ENCODE results near the gene COMMD4.
A peak's percentile ranks its signal among the peaks of the same experiment; 100 is the strongest.
"Not testable (repeated sequence)": the region's sequence is repeated elsewhere in the genome, so short reads cannot be mapped to it uniquely, and the experiment has no call there.

The COMMD4 gene

GRCh38 chr15:75329571-75329970 is 6.3 kb upstream of the COMMD4 start:
- Histone ChIP-seq H3K4me1 (ENCODE audit: control insufficient read depth, insufficient read depth, low read length, poor library complexity, severe bottlenecking) (no peaks in the 10 kb centered on the region), H3K9me3 (ENCODE audit: control insufficient read depth, low read length) (no peaks in the 10 kb centered on the region), H3K27ac (ENCODE audit: insufficient read depth, low read length, poor library complexity, severe bottlenecking) (no peak overlapping the region), H3K27me3 (replicated peaks; ENCODE audit: control insufficient read depth, insufficient read depth, low read length, poor library complexity, severe bottlenecking) (no peaks in the 10 kb centered on the region), H3K36me3 (ENCODE audit: control insufficient read depth, insufficient read depth, low read length) (no peaks in the 10 kb centered on the region), H3K4me3 (ENCODE audit: insufficient read depth, low read depth, low read length, poor library complexity, severe bottlenecking) (no peak overlapping the region)
- DNase-seq = no peak

- DNase-seq; H3K9me3 ChIP-seq (ENCODE audit: control insufficient read depth, low read length); H3K27ac ChIP-seq (ENCODE audit: insufficient read depth, low read length, poor library complexity, severe bottlenecking); H3K36me3 ChIP-seq (ENCODE audit: control insufficient read depth, insufficient read depth, low read length); H3K27me3 ChIP-seq (replicated peaks; ENCODE audit: control insufficient read depth, insufficient read depth, low read length, poor library complexity, severe bottlenecking); H3K4me3 ChIP-seq (ENCODE audit: insufficient read depth, low read depth, low read length, poor library complexity, severe bottlenecking): not testable (repeated sequence)
- H3K4me1 ChIP-seq (ENCODE audit: control insufficient read depth, insufficient read depth, low read length, poor library complexity, severe bottlenecking) = peaks cover 11% of the 10 kb centered on the region
These were observed 3.8 kb upstream of the COMMD4 start for GRCh38 chr15:75332093-75332492.

- not testable (repeated sequence) for DNase-seq; H3K9me3 ChIP-seq (ENCODE audit: control insufficient read depth, low read length); H3K27me3 ChIP-seq (replicated peaks; ENCODE audit: control insufficient read depth, insufficient read depth, low read length, poor library complexity, severe bottlenecking); H3K4me3 ChIP-seq (ENCODE audit: insufficient read depth, low read depth, low read length, poor library complexity, severe bottlenecking); H3K36me3 ChIP-seq (ENCODE audit: control insufficient read depth, insufficient read depth, low read length); H3K27ac ChIP-seq (ENCODE audit: insufficient read depth, low read length, poor library complexity, severe bottlenecking)
- peaks cover 11% of the 10 kb centered on the region for H3K4me1 ChIP-seq (ENCODE audit: control insufficient read depth, insufficient read depth, low read length, poor library complexity, severe bottlenecking)
These were observed 2.0 kb upstream of the COMMD4 start for GRCh38 chr15:75333654-75334419.

- Histone ChIP-seq H3K27ac (ENCODE audit: insufficient read depth, low read length, poor library complexity, severe bottlenecking) (peak overlapping the region; percentile 35), H3K9me3 (ENCODE audit: control insufficient read depth, low read length) (no peaks in the 10 kb centered on the region), H3K4me1 (ENCODE audit: control insufficient read depth, insufficient read depth, low read length, poor library complexity, severe bottlenecking) (peaks cover 11% of the 10 kb centered on the region), H3K27me3 (replicated peaks; ENCODE audit: control insufficient read depth, insufficient read depth, low read length, poor library complexity, severe bottlenecking) (no peaks in the 10 kb centered on the region), H3K4me3 (ENCODE audit: insufficient read depth, low read depth, low read length, poor library complexity, severe bottlenecking) (peak overlapping the region; percentile 59), H3K36me3 (ENCODE audit: control insufficient read depth, insufficient read depth, low read length) (peaks cover 5% of the 10 kb centered on the region)
- DNase-seq = no peak
These were observed 554 bp upstream of the COMMD4 start for GRCh38 chr15:75335313-75335704.

GRCh38 chr15:75338661-75339240 is 2.9 kb downstream of the COMMD4 start:
- no peaks in the 10 kb centered on the region for H3K9me3 ChIP-seq (ENCODE audit: control insufficient read depth, low read length)
- H3K4me3 ChIP-seq (ENCODE audit: insufficient read depth, low read depth, low read length, poor library complexity, severe bottlenecking) = no peak overlapping the region
- peaks cover 11% of the 10 kb centered on the region for H3K4me1 ChIP-seq (ENCODE audit: control insufficient read depth, insufficient read depth, low read length, poor library complexity, severe bottlenecking)
- no peak overlapping the region for H3K27ac ChIP-seq (ENCODE audit: insufficient read depth, low read length, poor library complexity, severe bottlenecking)
- no peaks in the 10 kb centered on the region for H3K27me3 ChIP-seq (replicated peaks; ENCODE audit: control insufficient read depth, insufficient read depth, low read length, poor library complexity, severe bottlenecking)
- DNase-seq = no peak
- peaks cover 5% of the 10 kb centered on the region for H3K36me3 ChIP-seq (ENCODE audit: control insufficient read depth, insufficient read depth, low read length)

GRCh38 chr15:75339531-75340240 is 3.8 kb downstream of the COMMD4 start:
- H3K4me3 ChIP-seq (ENCODE audit: insufficient read depth, low read depth, low read length, poor library complexity, severe bottlenecking) = no peak overlapping the region
- no peak for DNase-seq

GRCh38 chr15:75342221-75342620 is 6.4 kb downstream of the COMMD4 start:
- no peaks in the 10 kb centered on the region for H3K27me3 ChIP-seq (replicated peaks; ENCODE audit: control insufficient read depth, insufficient read depth, low read length, poor library complexity, severe bottlenecking)
- no peaks in the 10 kb centered on the region for H3K9me3 ChIP-seq (ENCODE audit: control insufficient read depth, low read length)
- DNase-seq = no peak
- peaks cover 1% of the 10 kb centered on the region for H3K4me1 ChIP-seq (ENCODE audit: control insufficient read depth, insufficient read depth, low read length, poor library complexity, severe bottlenecking)
- H3K4me3 ChIP-seq (ENCODE audit: insufficient read depth, low read depth, low read length, poor library complexity, severe bottlenecking) = no peak overlapping the region
- H3K27ac ChIP-seq (ENCODE audit: insufficient read depth, low read length, poor library complexity, severe bottlenecking) = no peak overlapping the region
- peaks cover 5% of the 10 kb centered on the region for H3K36me3 ChIP-seq (ENCODE audit: control insufficient read depth, insufficient read depth, low read length)

More at GRCh38 chr15:75339531-75340240, 3.8 kb downstream of the COMMD4 start:
- Histone ChIP-seq H3K27ac (ENCODE audit: insufficient read depth, low read length, poor library complexity, severe bottlenecking) (no peak overlapping the region), H3K9me3 (ENCODE audit: control insufficient read depth, low read length) (no peaks in the 10 kb centered on the region), H3K4me1 (ENCODE audit: control insufficient read depth, insufficient read depth, low read length, poor library complexity, severe bottlenecking) (peaks cover 11% of the 10 kb centered on the region), H3K36me3 (ENCODE audit: control insufficient read depth, insufficient read depth, low read length) (peaks cover 5% of the 10 kb centered on the region), H3K27me3 (replicated peaks; ENCODE audit: control insufficient read depth, insufficient read depth, low read length, poor library complexity, severe bottlenecking) (no peaks in the 10 kb centered on the region)

- H3K36me3 ChIP-seq (ENCODE audit: control insufficient read depth, insufficient read depth, low read length); DNase-seq; H3K27ac ChIP-seq (ENCODE audit: insufficient read depth, low read length, poor library complexity, severe bottlenecking); H3K9me3 ChIP-seq (ENCODE audit: control insufficient read depth, low read length); H3K27me3 ChIP-seq (replicated peaks; ENCODE audit: control insufficient read depth, insufficient read depth, low read length, poor library complexity, severe bottlenecking); H3K4me3 ChIP-seq (ENCODE audit: insufficient read depth, low read depth, low read length, poor library complexity, severe bottlenecking): not testable (repeated sequence)
- peaks cover 13% of the 10 kb centered on the region for H3K4me1 ChIP-seq (ENCODE audit: control insufficient read depth, insufficient read depth, low read length, poor library complexity, severe bottlenecking)
These were observed 8.1 kb downstream of the COMMD4 start for GRCh38 chr15:75343953-75344352.

- H3K4me3 ChIP-seq (ENCODE audit: insufficient read depth, low read depth, low read length, poor library complexity, severe bottlenecking) = peak within 1 kb of the TSS; percentile 78
- H3K9me3 ChIP-seq (ENCODE audit: control insufficient read depth, low read length) = peaks cover 14% of the 10 kb centered on the region
- no peaks in the 10 kb centered on the region for H3K36me3 ChIP-seq (ENCODE audit: control insufficient read depth, insufficient read depth, low read length)
- H3K4me1 ChIP-seq (ENCODE audit: control insufficient read depth, insufficient read depth, low read length, poor library complexity, severe bottlenecking) = peaks cover 24% of the 10 kb centered on the region
- H3K27me3 ChIP-seq (replicated peaks; ENCODE audit: control insufficient read depth, insufficient read depth, low read length, poor library complexity, severe bottlenecking) = no peaks in the 10 kb centered on the region
- no peak for DNase-seq
- H3K27ac ChIP-seq (ENCODE audit: insufficient read depth, low read length, poor library complexity, severe bottlenecking) = peak within 1 kb of the TSS; percentile 53
These were observed 10.9 kb downstream of the COMMD4 start, which contains the start of gene NEIL1 for GRCh38 chr15:75346796-75347221. Gene NEIL1 (plus strand): TSS chr15:75347039. CDS start chr15:75348906, 1,867 bp downstream.
